Astrocyte (in vitro differentiated cells and primary cell): ENCODE results near the gene KIF24. TPM values are rescaled to one million over a fixed set of nuclear protein-coding genes. Genes with fewer than 3 reads are reported as not detected.
"Not testable (repeated sequence)": the region's sequence is repeated elsewhere in the genome, so short reads cannot be mapped to it uniquely, and the experiment has no call there.

Experiments used
- DNase-seq: peaks from one replicate; pipeline ENCODE4 v3.0.0-alpha.2; 2010; ENCODE audit warnings: low read depth
- FAIRE-seq: peaks from 2 replicates; lab custom pipeline; 2011; peaks lifted over from hg19 to GRCh38; lab: Jason Lieb, UNC
- H2AFZ ChIP-seq: 2 replicates; pipeline ENCODE4 v1.6.0; 2012; ENCODE audit warnings: low read depth, low read length, inconsistent platforms
- H3K27ac ChIP-seq: 2 replicates; pipeline ENCODE4 v1.5.1; 2011; ENCODE audit warnings: low read depth, low read length, inconsistent platforms
- H3K27me3 ChIP-seq: 2 replicates; pipeline ENCODE4 v1.6.0; 2011; ENCODE audit warnings: low read length, inconsistent platforms; ENCODE audit not compliant: insufficient read depth
- H3K36me3 ChIP-seq: 2 replicates; pipeline ENCODE4 v1.5.1; 2011; ENCODE audit warnings: low read length, inconsistent platforms; ENCODE audit not compliant: insufficient read depth
- H3K4me1 ChIP-seq: 2 replicates; pipeline ENCODE4 v1.5.1; 2011; ENCODE audit warnings: low read length, inconsistent platforms; ENCODE audit not compliant: insufficient read depth
- H3K4me2 ChIP-seq: 2 replicates; pipeline ENCODE4 v1.6.0; 2012; ENCODE audit warnings: low read length, inconsistent platforms
- H3K4me3 ChIP-seq: 2 replicates; pipeline ENCODE4 v1.5.1; 2011; ENCODE audit warnings: low read depth, mild to moderate bottlenecking, low read length, inconsistent platforms; ENCODE audit not compliant: insufficient read depth
- H3K79me2 ChIP-seq: 2 replicates; pipeline ENCODE4 v1.6.0; 2012; ENCODE audit warnings: mild to moderate bottlenecking, low read length, inconsistent platforms; ENCODE audit not compliant: insufficient read depth
- H3K9ac ChIP-seq: 2 replicates; pipeline ENCODE4 v1.6.0; 2012; ENCODE audit warnings: mild to moderate bottlenecking, low read length, inconsistent platforms
- H3K9me3 ChIP-seq: 2 replicates; pipeline ENCODE4 v1.5.1; 2012; ENCODE audit warnings: low read depth, mild to moderate bottlenecking, low read length, inconsistent platforms; ENCODE audit not compliant: insufficient read depth
- H4K20me1 ChIP-seq: 2 replicates; pipeline ENCODE4 v1.6.0; 2012; ENCODE audit warnings: low read length, inconsistent platforms; ENCODE audit not compliant: insufficient read depth
- H3K27ac Mint-ChIP-seq: one replicate; pipeline ENCODE4 v1.8.0; 2021; ENCODE audit warnings: mild to moderate bottlenecking, mixed read lengths; ENCODE audit not compliant: unreplicated experiment
- H3K27me3 Mint-ChIP-seq: one replicate; pipeline ENCODE4 v1.8.0; 2021; ENCODE audit warnings: low read depth, mixed read lengths; ENCODE audit not compliant: unreplicated experiment
- H3K36me3 Mint-ChIP-seq: one replicate; pipeline ENCODE4 v1.8.0; 2021; ENCODE audit warnings: low read depth, mixed read lengths; ENCODE audit not compliant: unreplicated experiment
- H3K4me1 Mint-ChIP-seq: one replicate; pipeline ENCODE4 v1.8.0; 2021; ENCODE audit warnings: low read depth, mixed read lengths; ENCODE audit not compliant: unreplicated experiment
- H3K4me3 Mint-ChIP-seq: one replicate; pipeline ENCODE4 v1.8.0; 2021; ENCODE audit warnings: mild to moderate bottlenecking, moderate library complexity, mixed read lengths; ENCODE audit not compliant: unreplicated experiment
- H3K9me3 Mint-ChIP-seq: one replicate; pipeline ENCODE4 v1.8.0; 2021; ENCODE audit warnings: mild to moderate bottlenecking, mixed read lengths; ENCODE audit not compliant: unreplicated experiment
- CTCF ChIP-seq: IDR thresholded peaks from 2 replicates; pipeline ENCODE4 v1.5.1; 2011; ENCODE audit warnings: low read depth, mild to moderate bottlenecking, inconsistent platforms, low read length, moderate library complexity; ENCODE audit not compliant: insufficient read depth
- EZH2 ChIP-seq: IDR thresholded peaks from 2 replicates; pipeline ENCODE4 v1.6.1; 2012; ENCODE audit warnings: mild to moderate bottlenecking, low read length, inconsistent platforms; ENCODE audit not compliant: insufficient read depth
- total RNA-seq: library from RNA; stranded (reverse); gene quantifications from 2 replicates; pipeline ENCODE4 v1.2.1, GENCODE V29; 2021

KIF24 gene
- total RNA-seq, 1 donor from 2014 or later: 0.86 TPM

GRCh38 chr9:34363619-34364351 is 34.7 kb upstream of the KIF24 start:
- Mint-ChIP-seq H3K27ac (no peak overlapping the region), H3K27me3 (peaks cover 2% of the 10 kb centered on the region), H3K36me3 (peaks cover 15% of the 10 kb centered on the region), H3K9me3 (peaks cover 16% of the 10 kb centered on the region), H3K4me1 (peaks cover 2% of the 10 kb centered on the region), H3K4me3 (no peak overlapping the region)
- TF ChIP-seq CTCF (no peak), EZH2 (no peak)
- Histone ChIP-seq H3K4me1 (no peaks in the 10 kb centered on the region), H3K4me3 (no peak overlapping the region), H3K79me2 (no peaks in the 10 kb centered on the region), H3K36me3 (no peaks in the 10 kb centered on the region), H3K4me2 (no peak overlapping the region), H3K27me3 (no peaks in the 10 kb centered on the region), H2AFZ (no peak overlapping the region), H3K9ac (no peak overlapping the region), H3K27ac (no peak overlapping the region), H4K20me1 (no peaks in the 10 kb centered on the region), H3K9me3 (no peaks in the 10 kb centered on the region)
- FAIRE-seq (no peak), DNase-seq (no peak)

- no peak overlapping the region for H3K4me2 ChIP-seq
- H3K4me1 ChIP-seq: no peaks in the 10 kb centered on the region
- no peaks in the 10 kb centered on the region for H3K9me3 ChIP-seq
- H3K79me2 ChIP-seq: no peaks in the 10 kb centered on the region
- H3K36me3 ChIP-seq: no peaks in the 10 kb centered on the region
- FAIRE-seq: no peak
- no peak overlapping the region for H3K27ac Mint-ChIP-seq
- H3K4me3 ChIP-seq: no peak overlapping the region
- H3K4me3 Mint-ChIP-seq: no peak overlapping the region
- peaks cover 11% of the 10 kb centered on the region for H3K9me3 Mint-ChIP-seq
- peaks cover 2% of the 10 kb centered on the region for H3K4me1 Mint-ChIP-seq
- H4K20me1 ChIP-seq: no peaks in the 10 kb centered on the region
- peaks cover 2% of the 10 kb centered on the region for H3K27me3 Mint-ChIP-seq
- H3K27me3 ChIP-seq: no peaks in the 10 kb centered on the region
- TF ChIP-seq CTCF (no peak), EZH2 (no peak)
- DNase-seq: no peak
- H3K9ac ChIP-seq: no peak overlapping the region
- H3K27ac ChIP-seq: no peak overlapping the region
- H3K36me3 Mint-ChIP-seq: peaks cover 5% of the 10 kb centered on the region
- no peak overlapping the region for H2AFZ ChIP-seq
These were observed 33.6 kb upstream of the KIF24 start for GRCh38 chr9:34362614-34363214.

DNA sequence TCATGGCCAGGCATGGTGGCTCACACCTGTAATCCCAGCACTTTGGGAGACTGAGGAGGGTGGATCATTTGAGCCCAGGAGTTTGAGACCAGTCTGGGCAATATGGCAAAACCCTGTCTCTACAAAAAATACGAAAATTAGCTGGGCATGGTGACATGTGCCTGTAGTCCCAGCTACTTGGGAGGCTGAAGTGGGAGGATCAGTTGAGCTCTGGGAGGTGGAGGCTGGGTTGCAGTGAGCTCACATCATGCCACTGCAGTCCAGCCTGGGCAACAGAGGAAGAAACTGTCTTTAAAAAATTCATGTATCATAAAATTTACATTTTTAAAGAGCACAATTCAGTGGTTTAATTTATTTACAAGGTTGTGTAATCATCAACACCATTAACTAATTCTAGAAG is 23.9 kb upstream of the KIF24 start:
- H3K79me2 ChIP-seq, FAIRE-seq: not testable (repeated sequence)

GRCh38 chr9:34352122-34352652 is 23.1 kb upstream of the KIF24 start:
- not testable (repeated sequence) for H3K4me2 ChIP-seq, H3K4me1 ChIP-seq, FAIRE-seq, H3K79me2 ChIP-seq, H3K27me3 Mint-ChIP-seq, H2AFZ ChIP-seq, H4K20me1 ChIP-seq, H3K9ac ChIP-seq, H3K36me3 Mint-ChIP-seq, H3K4me1 Mint-ChIP-seq, DNase-seq, H3K9me3 ChIP-seq, H3K27me3 ChIP-seq, H3K9me3 Mint-ChIP-seq, H3K4me3 Mint-ChIP-seq, H3K27ac Mint-ChIP-seq, H3K27ac ChIP-seq, H3K4me3 ChIP-seq, H3K36me3 ChIP-seq

More for the DNA sequence above, 23.9 kb upstream of the KIF24 start:
- H3K9me3 Mint-ChIP-seq: peaks cover 10% of the 10 kb centered on the region
- H3K4me1 ChIP-seq, H3K4me3 ChIP-seq, H3K4me3 Mint-ChIP-seq, H3K9ac ChIP-seq, H3K27ac Mint-ChIP-seq, H3K27me3 Mint-ChIP-seq, H3K4me2 ChIP-seq, H3K36me3 Mint-ChIP-seq, H3K27me3 ChIP-seq, H2AFZ ChIP-seq, H3K9me3 ChIP-seq, H3K36me3 ChIP-seq, H3K27ac ChIP-seq, DNase-seq, H4K20me1 ChIP-seq, H3K4me1 Mint-ChIP-seq: not testable (repeated sequence)
